ACC112 (cell line): ENCODE measurements around the gene NDUFC2.
"Not testable (repeated sequence)": the region's sequence is repeated elsewhere in the genome, so short reads cannot be mapped to it uniquely, and the experiment has no call there.

ENCODE experiments used
- H2AFZ ChIP-seq: fragments of 200-600 bp; sonication (generic); one replicate; pipeline ENCODE4 v1.6.0; 2017; ENCODE audit warnings: antibody characterized with exemption, low read length; ENCODE audit not compliant: unreplicated experiment
- H3K27ac ChIP-seq: fragments of 200-600 bp; sonication (generic); 2 replicates; pipeline ENCODE4 v1.5.1; 2014; ENCODE audit warnings: low read depth, mild to moderate bottlenecking, antibody characterized with exemption, low read length, moderate library complexity
- H3K27me3 ChIP-seq: fragments of 200-600 bp; sonication (generic); 2 replicates; pipeline ENCODE4 v1.6.1; 2014; ENCODE audit warnings: mild to moderate bottlenecking, antibody characterized with exemption, low read length, moderate library complexity, mixed read lengths; ENCODE audit not compliant: insufficient read depth
- H3K36me3 ChIP-seq: fragments of 200-600 bp; sonication (generic); 2 replicates; pipeline ENCODE4 v1.6.1; 2016; ENCODE audit warnings: mild to moderate bottlenecking, antibody characterized with exemption, low read length, moderate library complexity, mixed read lengths; ENCODE audit not compliant: insufficient read depth
- H3K4me1 ChIP-seq: fragments of 200-600 bp; sonication (generic); one replicate; pipeline ENCODE4 v1.6.1; 2016; ENCODE audit warnings: low read length, mixed read lengths; ENCODE audit not compliant: insufficient read depth, unreplicated experiment, control insufficient read depth
- H3K4me3 ChIP-seq: fragments of 200-600 bp; sonication (generic); 2 replicates; pipeline ENCODE4 v1.5.1; 2014; ENCODE audit warnings: mild to moderate bottlenecking, low read depth, low read length
- H3K79me2 ChIP-seq: fragments of 200-600 bp; sonication (generic); one replicate; pipeline ENCODE4 v1.6.0; 2016; ENCODE audit warnings: low read length; ENCODE audit not compliant: control insufficient read depth, unreplicated experiment, insufficient read depth

NDUFC2 gene

GRCh38 chr11:78066471-78066870 lies 13.2 kb downstream of the NDUFC2 start:
- peaks cover 19% of the 10 kb centered on the region for H3K36me3 ChIP-seq
- H3K4me1 ChIP-seq, result no peaks in the 10 kb centered on the region
- H3K27me3 ChIP-seq, result no peaks in the 10 kb centered on the region
- peaks cover 5% of the 10 kb centered on the region for H3K79me2 ChIP-seq
- H3K27ac ChIP-seq, result no peak overlapping the region
- no peak overlapping the region for H2AFZ ChIP-seq
- no peak overlapping the region for H3K4me3 ChIP-seq

GRCh38 chr11:78065203-78065602 lies 14.5 kb downstream of the NDUFC2 start:
- Histone ChIP-seq H3K27me3 (no peaks in the 10 kb centered on the region), H3K36me3 (peaks cover 14% of the 10 kb centered on the region), H3K27ac (no peak overlapping the region), H3K79me2 (no peaks in the 10 kb centered on the region), H2AFZ (no peak overlapping the region), H3K4me1 (peaks cover 5% of the 10 kb centered on the region), H3K4me3 (no peak overlapping the region)

- Histone ChIP-seq H3K27me3 (no peaks in the 10 kb centered on the region), H2AFZ (no peak within 1 kb of the TSS), H3K4me3 (no peak within 1 kb of the TSS), H3K27ac (no peak within 1 kb of the TSS), H3K36me3 (no peaks in the 10 kb centered on the region), H3K4me1 (peaks cover 5% of the 10 kb centered on the region), H3K79me2 (no peaks in the 10 kb centered on the region)
Measured at GRCh38 chr11:78063440-78064181, 16.1 kb downstream of the NDUFC2 start, which contains the start of gene THRSP. TSS of gene THRSP (plus strand) at chr11:78063861. CDS start at chr11:78063882, 21 bp downstream.

GRCh38 chr11:78062671-78063070 lies 17.0 kb downstream of the NDUFC2 start:
- Histone ChIP-seq H3K27me3 (no peaks in the 10 kb centered on the region), H3K79me2 (no peaks in the 10 kb centered on the region), H3K4me1 (peaks cover 5% of the 10 kb centered on the region), H3K36me3 (no peaks in the 10 kb centered on the region), H3K27ac (no peak overlapping the region), H2AFZ (no peak overlapping the region), H3K4me3 (no peak overlapping the region)

- H3K4me1 ChIP-seq, result peaks cover 5% of the 10 kb centered on the region
- H3K27ac ChIP-seq, result no peak overlapping the region
- H3K27me3 ChIP-seq, result no peaks in the 10 kb centered on the region
- H3K36me3 ChIP-seq, result no peaks in the 10 kb centered on the region
- no peak overlapping the region for H3K4me3 ChIP-seq
- no peaks in the 10 kb centered on the region for H3K79me2 ChIP-seq
- no peak overlapping the region for H2AFZ ChIP-seq
Measured at GRCh38 chr11:78061921-78062311, 17.7 kb downstream of the NDUFC2 start.

GRCh38 chr11:78061088-78061920 lies 18.4 kb downstream of the NDUFC2 start:
- no peaks in the 10 kb centered on the region for H3K36me3 ChIP-seq
- no peaks in the 10 kb centered on the region for H3K79me2 ChIP-seq
- no peaks in the 10 kb centered on the region for H3K27me3 ChIP-seq
- H3K4me1 ChIP-seq, result peaks cover 5% of the 10 kb centered on the region
- H3K4me3 ChIP-seq, result no peak overlapping the region
- H2AFZ ChIP-seq, result no peak overlapping the region
- peak overlapping the region; percentile 6; the same call in 1 of the 2 replicates for H3K27ac ChIP-seq

- no peak overlapping the region for H3K4me3 ChIP-seq
- H3K36me3 ChIP-seq, result no peaks in the 10 kb centered on the region
- H3K27me3 ChIP-seq, result no peaks in the 10 kb centered on the region
- H3K4me1 ChIP-seq, result peaks cover 5% of the 10 kb centered on the region
- no peaks in the 10 kb centered on the region for H3K79me2 ChIP-seq
- no peak overlapping the region for H3K27ac ChIP-seq
- no peak overlapping the region for H2AFZ ChIP-seq
Measured at GRCh38 chr11:78060533-78060932, 19.1 kb downstream of the NDUFC2 start.

GRCh38 chr11:78059749-78060328 lies 19.8 kb downstream of the NDUFC2 start:
- H3K27ac ChIP-seq, H3K36me3 ChIP-seq, H3K27me3 ChIP-seq, H3K4me3 ChIP-seq, H3K79me2 ChIP-seq, H2AFZ ChIP-seq, H3K4me1 ChIP-seq: not testable (repeated sequence)

GRCh38 chr11:78057462-78058055 lies 22.1 kb downstream of the NDUFC2 start:
- no peaks in the 10 kb centered on the region for H3K27me3 ChIP-seq
- peaks cover 5% of the 10 kb centered on the region for H3K4me1 ChIP-seq
- H3K4me3 ChIP-seq, result no peak overlapping the region
- H3K79me2 ChIP-seq, result no peaks in the 10 kb centered on the region
- H3K27ac ChIP-seq, result no peak overlapping the region
- no peaks in the 10 kb centered on the region for H3K36me3 ChIP-seq
- no peak overlapping the region for H2AFZ ChIP-seq

GRCh38 chr11:78056093-78056492 lies 23.6 kb downstream of the NDUFC2 start:
- Histone ChIP-seq H3K4me3 (no peak overlapping the region), H3K36me3 (no peaks in the 10 kb centered on the region)

More at GRCh38 chr11:78056093-78056492, 23.6 kb downstream of the NDUFC2 start:
- H3K4me1 ChIP-seq, result peaks cover 7% of the 10 kb centered on the region
- no peaks in the 10 kb centered on the region for H3K27me3 ChIP-seq
- H2AFZ ChIP-seq, result no peak overlapping the region
- H3K79me2 ChIP-seq, result no peaks in the 10 kb centered on the region
- H3K27ac ChIP-seq, result no peak overlapping the region
